ENCODE measurements around the gene ATF4.
"Not testable (repeated sequence)": the region's sequence is repeated elsewhere in the genome, so short reads cannot be mapped to it uniquely, and the experiment has no call there.

Gene ATF4

GRCh38 chr22:39489094-39490068 is 31.0 kb upstream of the ATF4 start:
- no peak for DNase-seq (ENCODE audit: low read depth in 2 of 2)

GRCh38 chr22:39490135-39490798 is 30.1 kb upstream of the ATF4 start:
- peak; percentile 68 to 74 for DNase-seq (ENCODE audit: low read depth in 2 of 2)

- no peak for DNase-seq (ENCODE audit: low read depth in 2 of 2)
These were observed 29.2 kb upstream of the ATF4 start for GRCh38 chr22:39490966-39491680.

GRCh38 chr22:39491696-39492095 is 28.7 kb upstream of the ATF4 start:
- no peak for DNase-seq (ENCODE audit: low read depth in 2 of 2)

GRCh38 chr22:39492186-39492585 is 28.2 kb upstream of the ATF4 start:
- DNase-seq (ENCODE audit: low read depth in 2 of 2): no peak

GRCh38 chr22:39493759-39494158 is 26.6 kb upstream of the ATF4 start:
- DNase-seq (ENCODE audit: low read depth in 2 of 2): no peak

- no peak for DNase-seq (ENCODE audit: low read depth in 2 of 2)
These were observed 25.8 kb upstream of the ATF4 start for GRCh38 chr22:39494471-39495120.

GRCh38 chr22:39496131-39496838 is 24.1 kb upstream of the ATF4 start:
- peak; percentile 48 to 55 for DNase-seq (ENCODE audit: low read depth in 2 of 2)

GRCh38 chr22:39497429-39497828 is 22.9 kb upstream of the ATF4 start:
- no peak for DNase-seq (ENCODE audit: low read depth in 2 of 2)

GRCh38 chr22:39498368-39498767 is 22.0 kb upstream of the ATF4 start:
- no peak for DNase-seq (ENCODE audit: low read depth in 2 of 2)

- DNase-seq (ENCODE audit: low read depth in 2 of 2): no peak
These were observed 21.6 kb upstream of the ATF4 start for GRCh38 chr22:39498802-39499201.

GRCh38 chr22:39500101-39500500 is 20.3 kb upstream of the ATF4 start:
- no peak for DNase-seq (ENCODE audit: low read depth in 2 of 2)

GRCh38 chr22:39501644-39502108 is 18.7 kb upstream of the ATF4 start:
- no peak for DNase-seq (ENCODE audit: low read depth in 2 of 2)

GRCh38 chr22:39502109-39502788 is 18.1 kb upstream of the ATF4 start, which contains the start of gene MIEF1:
Gene MIEF1, plus strand, starts transcription at chr22:39502290. Its CDS starts 9,005 bp downstream, at chr22:39511295.
- peak; percentile 91 to 92 for DNase-seq (ENCODE audit: low read depth in 2 of 2)

- DNase-seq (ENCODE audit: low read depth in 2 of 2): no peak
These were observed 17.5 kb upstream of the ATF4 start for GRCh38 chr22:39502789-39503409.

- no peak for DNase-seq (ENCODE audit: low read depth in 2 of 2)
These were observed 16.7 kb upstream of the ATF4 start for GRCh38 chr22:39503630-39504029.

GRCh38 chr22:39504071-39504470 is 16.3 kb upstream of the ATF4 start:
- no peak for DNase-seq (ENCODE audit: low read depth in 2 of 2)

- DNase-seq (ENCODE audit: low read depth in 2 of 2): not testable (repeated sequence)
These were observed 13.3 kb upstream of the ATF4 start for GRCh38 chr22:39507021-39507420.

- no peak for DNase-seq (ENCODE audit: low read depth in 2 of 2)
These were observed 12.0 kb upstream of the ATF4 start for GRCh38 chr22:39508393-39508792.
